IMR-90 (cell line): Measurements from ENCODE around the gene PAQR5. TPM values are rescaled to one million over a fixed set of nuclear protein-coding genes. Genes with fewer than 3 reads are reported as not detected.

Source experiments
- ATAC-seq: fragments of 200-7000 bp; cut with Tn5 transposase; 2 replicates; pipeline ENCODE4 v1.9.1; 2020; ENCODE audit warnings: low read depth, mild to moderate bottlenecking, moderate library complexity
- BruUV-seq: library from RNA; stranded (reverse); fragments of 400-500 nt; replicated peaks from 2 replicates; lab custom pipeline; 2021; lab: Mats Ljungman, UMichigan
- CTCF ChIA-PET: fragments of 300-600 bp; formaldehyde crosslinking; extraction: SDS; loops from one replicate; lab custom pipeline; 2021; ENCODE audit warnings: antibody characterized with exemption; lab: Yijun Ruan, JAX
- POLR2A ChIA-PET: fragments of 300-600 bp; sonication (Branson Sonifier 250); formaldehyde crosslinking; loops from one replicate; lab custom pipeline; 2022; ENCODE audit warnings: antibody characterized with exemption; ENCODE audit not compliant: unreplicated experiment; lab: Charles Lee
- DNase-seq: peaks from one replicate; pipeline ENCODE4 v3.0.0; 2013
- H2AFZ ChIP-seq: replicated peaks from 2 replicates; pipeline ENCODE3; 2013; ENCODE audit warnings: low read length, mild to moderate bottlenecking; ENCODE audit not compliant: poor library complexity
- H2AK5ac ChIP-seq: 2 replicates; pipeline ENCODE4 v1.6.1; 2013; ENCODE audit warnings: low read depth, low read length, inconsistent platforms
- H2AK9ac ChIP-seq: replicated peaks from 2 replicates; pipeline ENCODE3; 2013; ENCODE audit warnings: mild to moderate bottlenecking, low read depth, low read length, moderate library complexity; ENCODE audit not compliant: poor library complexity
- H2BK120ac ChIP-seq: 2 replicates; pipeline ENCODE4 v1.6.1; 2013; ENCODE audit warnings: low read depth, low read length, inconsistent platforms
- H2BK15ac ChIP-seq: 3 replicates; pipeline ENCODE4 v1.6.1; 2013; ENCODE audit warnings: low read depth, low read length, inconsistent platforms
- H2BK20ac ChIP-seq: 2 replicates; pipeline ENCODE4 v1.6.1; 2013; ENCODE audit warnings: low read depth, mild to moderate bottlenecking, inconsistent platforms, low read length, moderate library complexity
- H2BK5ac ChIP-seq: 2 replicates; pipeline ENCODE4 v1.6.1; 2013; ENCODE audit warnings: mild to moderate bottlenecking, low read depth, low read length, inconsistent platforms; ENCODE audit not compliant: poor library complexity, severe bottlenecking
- H3K14ac ChIP-seq: replicated peaks from 2 replicates; pipeline ENCODE4 v1.6.1; 2013; ENCODE audit warnings: low read depth, low read length, inconsistent platforms
- H3K18ac ChIP-seq: 2 replicates; pipeline ENCODE4 v1.6.1; 2013; ENCODE audit warnings: low read depth, low read length, control low read depth
- H3K23ac ChIP-seq: 2 replicates; pipeline ENCODE4 v1.6.1; 2013; ENCODE audit warnings: low read depth, low read length, inconsistent platforms
- H3K27ac ChIP-seq: 2 replicates; pipeline ENCODE4 v1.5.1; 2013; ENCODE audit warnings: mild to moderate bottlenecking, control low read depth, low read length; ENCODE audit not compliant: insufficient read depth
- H3K27me3 ChIP-seq: 2 replicates; pipeline ENCODE4 v1.6.1; 2013; ENCODE audit warnings: low read length; ENCODE audit not compliant: control insufficient read depth, insufficient read depth
- H3K36me3 ChIP-seq: 2 replicates; pipeline ENCODE4 v1.6.1; 2013; ENCODE audit warnings: low read length, mixed read lengths; ENCODE audit not compliant: control insufficient read depth, insufficient read depth
- H3K4ac ChIP-seq: 2 replicates; pipeline ENCODE4 v1.6.1; 2013; ENCODE audit warnings: low read depth, low read length, inconsistent platforms
- H3K4me1 ChIP-seq: 2 replicates; pipeline ENCODE4 v1.6.1; 2013; ENCODE audit warnings: low read length, mixed read lengths; ENCODE audit not compliant: control insufficient read depth, insufficient read depth
- H3K4me2 ChIP-seq: 2 replicates; pipeline ENCODE4 v1.6.1; 2013; ENCODE audit warnings: low read depth, mild to moderate bottlenecking, control low read depth, low read length, moderate library complexity
- H3K4me3 ChIP-seq: 2 replicates; pipeline ENCODE4 v1.5.1; 2013; ENCODE audit warnings: low read depth, mild to moderate bottlenecking, control low read depth, low read length, moderate library complexity; ENCODE audit not compliant: insufficient read depth
- H3K56ac ChIP-seq: 2 replicates; pipeline ENCODE4 v1.6.1; 2013; ENCODE audit warnings: low read length, inconsistent platforms; ENCODE audit not compliant: insufficient read depth; ENCODE audit errors: extremely low read depth
- H3K79me1 ChIP-seq, 2 experiments: 2 replicates each; pipeline ENCODE4 v1.6.1; 2013; ENCODE audit warnings: low read length in 2 of 2, inconsistent platforms in 1 of 2, low read depth in 1 of 2
- H3K9ac ChIP-seq: 2 replicates; pipeline ENCODE4 v1.6.1; 2013; ENCODE audit warnings: low read depth, low read length, control low read depth
- H3K9me1 ChIP-seq: 2 replicates; pipeline ENCODE4 v1.6.1; 2013; ENCODE audit warnings: low read length, inconsistent platforms; ENCODE audit not compliant: insufficient read depth
- H3K9me3 ChIP-seq: 2 replicates; pipeline ENCODE4 v1.6.1; 2013; ENCODE audit warnings: low read length; ENCODE audit not compliant: control insufficient read depth, insufficient read depth
- H4K20me1 ChIP-seq: 2 replicates; pipeline ENCODE4 v1.6.1; 2013; ENCODE audit warnings: low read length, inconsistent platforms; ENCODE audit not compliant: insufficient read depth
- H4K5ac ChIP-seq: 2 replicates; pipeline ENCODE4 v1.6.1; 2013; ENCODE audit warnings: mild to moderate bottlenecking, low read depth, low read length, control low read depth
- H4K8ac ChIP-seq, 2 experiments: 2 replicates each; pipeline ENCODE4 v1.6.1; 2013; ENCODE audit warnings: low read depth in 2 of 2, low read length in 2 of 2, control low read depth in 1 of 2, inconsistent platforms in 1 of 2
- H4K91ac ChIP-seq: 2 replicates; pipeline ENCODE4 v1.6.1; 2013; ENCODE audit warnings: low read depth, low read length, inconsistent platforms; ENCODE audit not compliant: insufficient read depth
- BHLHE40 ChIP-seq: fragments of 150-350 bp; IDR thresholded peaks from 2 replicates; pipeline ENCODE4 v1.6.1; 2016; ENCODE audit warnings: mild to moderate bottlenecking, low read depth, low read length
- CEBPB ChIP-seq: IDR thresholded peaks from 2 replicates; pipeline ENCODE4 v1.6.1; 2012; ENCODE audit warnings: low read depth, low read length, improper control_type of control experiment
- CHD1 ChIP-seq: IDR thresholded peaks from 2 replicates; pipeline ENCODE4 v1.6.1; 2012; ENCODE audit warnings: low read depth, low read length, improper control_type of control experiment
- CTCF ChIP-seq: conservative IDR thresholded peaks from 2 replicates; pipeline ENCODE4 v1.5.1; 2012; ENCODE audit warnings: mild to moderate bottlenecking, low read depth, low read length, improper control_type of control experiment
- ELK1 ChIP-seq: fragments of 150-350 bp; IDR thresholded peaks from 2 replicates; pipeline ENCODE4 v1.6.1; 2016; ENCODE audit warnings: low read depth, mild to moderate bottlenecking, low read length, moderate library complexity, borderline replicate concordance
- FOS ChIP-seq: fragments of 150-350 bp; IDR thresholded peaks from 2 replicates; pipeline ENCODE4 v1.6.1; 2016; ENCODE audit warnings: low read depth, low read length
- MAFK ChIP-seq: IDR thresholded peaks from 2 replicates; pipeline ENCODE4 v1.6.1; 2012; ENCODE audit warnings: low read depth, low read length, improper control_type of control experiment
- MAZ ChIP-seq: IDR thresholded peaks from 2 replicates; pipeline ENCODE4 v1.6.1; 2012; ENCODE audit warnings: low read depth, mild to moderate bottlenecking, low read length, improper control_type of control experiment, moderate library complexity, borderline replicate concordance
- MXI1 ChIP-seq: IDR thresholded peaks from 2 replicates; pipeline ENCODE4 v1.6.1; 2012; ENCODE audit warnings: low read depth, mild to moderate bottlenecking, low read length, moderate library complexity, borderline replicate concordance
- NFE2L2 ChIP-seq: fragments of 150-350 bp; IDR thresholded peaks from 2 replicates; pipeline ENCODE4 v1.6.1; 2016; ENCODE audit warnings: low read depth, mild to moderate bottlenecking, low read length
- POLR2A ChIP-seq: IDR thresholded peaks from 2 replicates; pipeline ENCODE4 v1.6.1; 2012; ENCODE audit warnings: mild to moderate bottlenecking, low read depth, low read length
- RAD21 ChIP-seq: IDR thresholded peaks from 2 replicates; pipeline ENCODE4 v1.6.1; 2012; ENCODE audit warnings: low read length, improper control_type of control experiment
- RCOR1 ChIP-seq: IDR thresholded peaks from 2 replicates; pipeline ENCODE4 v1.6.1; 2012; ENCODE audit warnings: mild to moderate bottlenecking, low read length, improper control_type of control experiment; ENCODE audit not compliant: insufficient replicate concordance
- RFX5 ChIP-seq: IDR thresholded peaks from 2 replicates; pipeline ENCODE4 v1.8.0; 2012; ENCODE audit warnings: low read depth, mild to moderate bottlenecking, low read length, moderate library complexity
- SMC3 ChIP-seq: fragments of 150-350 bp; IDR thresholded peaks from 2 replicates; pipeline ENCODE4 v1.6.1; 2016; ENCODE audit warnings: low read depth, mild to moderate bottlenecking, antibody characterized with exemption, low read length, moderate library complexity
- USF2 ChIP-seq: fragments of 150-350 bp; IDR thresholded peaks from 2 replicates; pipeline ENCODE4 v1.6.1; 2017; ENCODE audit warnings: mild to moderate bottlenecking, antibody characterized with exemption, low read length, low read depth
- WGBS, 2 experiments: methylation state at CpG; one replicate each; pipeline versions ENCODE4 v1.1.5 to v1.1.7; 2013; ENCODE audit warnings: missing lambda C conversion rate in 2 of 2; ENCODE audit not compliant: insufficient read length in 1 of 2; ENCODE audit errors: extremely low coverage in 2 of 2; 5-methylcytosine and 5-hydroxymethylcytosine counted together
- dilution Hi-C: fragments of 300-500 bp; cut with HindIII; formaldehyde crosslinking; loops from one replicate; pipeline ENCODE4 v1.14.3; 2018; ENCODE audit warnings: low sequenced_read_pairs; ENCODE audit not compliant: unreplicated experiment
- in situ Hi-C: fragments of 300-500 bp; cut with MboI; formaldehyde crosslinking; loops from 3 replicates; pipeline ENCODE4 v1.14.3; 2019; ENCODE audit warnings: low sequenced_read_pairs, inconsistent platforms, mixed read lengths
- intact Hi-C: fragments of 100-400 bp; cut with micrococcal nuclease; formaldehyde crosslinking; loops from 2 replicates; pipeline ENCODE4 v1.10.0; 2022
- polyA plus RNA-seq, 3 experiments: library from polyadenylated mRNA; depleted of rRNA; stranded (reverse); fragments of >200 nt; gene quantifications; 2 replicates each; pipeline ENCODE4 v1.2.3, GENCODE V29; 2012; ENCODE audit warnings: low replicate concordance in 1 of 3
- total RNA-seq: library from RNA; depleted of rRNA; stranded (reverse); fragments of >200 nt; gene quantifications from 2 replicates; pipeline ENCODE4 v1.2.3, GENCODE V29; 2012

The PAQR5 gene
- total and polyA plus RNA-seq, 2 of the 4 experiments (the other 2 are of a cell fraction): 2.3 to 2.7 TPM

GRCh38 chr15:69299451-69299886 lies 757 bp downstream of the PAQR5 start:
- peaks cover 7% of the 10 kb centered on the region for H3K9me3 ChIP-seq
- intact Hi-C loops: no loop called here
- H2AK9ac ChIP-seq: peak overlapping the region; percentile 58
- WGBS, 2 experiments: 6% methylated on average over 3 of the region's 16 CpGs; no CpG with 5 or more reads in 1 of the 2 experiments
- CTCF ChIA-PET: no interaction called here
- no peak overlapping the region for H3K23ac ChIP-seq
- H4K8ac ChIP-seq: no peak overlapping the region
- H3K9ac ChIP-seq: no peak overlapping the region
- no peak overlapping the region for H2BK15ac ChIP-seq
- peaks cover 11% of the 10 kb centered on the region for H3K4me1 ChIP-seq
- no peak overlapping the region for H2BK120ac ChIP-seq
- no peak for ATAC-seq
- no peak for DNase-seq
- H4K5ac ChIP-seq: no peak overlapping the region
- no peaks in the 10 kb centered on the region for H3K36me3 ChIP-seq
- in situ Hi-C loops: no loop called here
- no peak overlapping the region for H3K27ac ChIP-seq
- no peaks in the 10 kb centered on the region for H3K79me1 ChIP-seq
- POLR2A ChIA-PET: no interaction called here
- H3K9me1 ChIP-seq: peaks cover 10% of the 10 kb centered on the region
- H4K91ac ChIP-seq: no peak overlapping the region; the same call in 1 of the 2 replicates
- no peak overlapping the region for H3K4ac ChIP-seq
- H4K20me1 ChIP-seq: no peaks in the 10 kb centered on the region; the same call in 1 of the 2 replicates
- H3K4me2 ChIP-seq: no peak overlapping the region; the same call in 1 of the 2 replicates
- no peak overlapping the region for H2AK5ac ChIP-seq
- H3K14ac ChIP-seq: no peak overlapping the region
- dilution Hi-C loops: no loop called here
- BruUV-seq: no TSS peak
- H2BK5ac ChIP-seq: no peak overlapping the region
- H2BK20ac ChIP-seq: no peak overlapping the region
- H3K4me3 ChIP-seq: peak overlapping the region; percentile 54; the same call in 1 of the 2 replicates
- H3K18ac ChIP-seq: no peak overlapping the region
- peaks cover 20% of the 10 kb centered on the region for H3K27me3 ChIP-seq
- no peak for TF ChIP-seq MAZ
- no peak for TF ChIP-seq MXI1
- no peak for TF ChIP-seq CEBPB
- no peak for TF ChIP-seq USF2
- no peak for TF ChIP-seq SMC3
- no peak for TF ChIP-seq RCOR1
- TF ChIP-seq POLR2A: no peak
- no peak for TF ChIP-seq RFX5
- no peak for TF ChIP-seq NFE2L2
- TF ChIP-seq MAFK: no peak
- TF ChIP-seq FOS: no peak
- TF ChIP-seq CTCF: no peak
- no peak for TF ChIP-seq CHD1
- no peak for TF ChIP-seq RAD21
- TF ChIP-seq ELK1: no peak
- TF ChIP-seq BHLHE40: no peak
- H2AFZ ChIP-seq: peak overlapping the region; percentile 90
- no peak overlapping the region for H3K56ac ChIP-seq
